Endothelial cell of umbilical vein (primary cell): ENCODE measurements around the gene NONO. TPM values are rescaled to one million over a fixed set of nuclear protein-coding genes. Genes with fewer than 3 reads are reported as not detected.

Experiments used
- BruUV-seq: library from RNA; stranded (reverse); fragments of 400-500 nt; replicated peaks from 2 replicates; lab custom pipeline; 2021; lab: Mats Ljungman, UMichigan
- CTCF ChIA-PET: fragments of 300-600, 350-600 bp; sonication (Branson Sonifier 250); formaldehyde crosslinking; loops from one replicate; lab custom pipeline; 2021; ENCODE audit warnings: antibody characterized with exemption, inconsistent platforms; lab: Charles Lee
- POLR2A ChIA-PET: fragments of 300-600, 350-600 bp; sonication (Branson Sonifier 250); formaldehyde crosslinking; loops from one replicate; lab custom pipeline; 2021; ENCODE audit warnings: antibody characterized with exemption, inconsistent platforms; lab: Charles Lee
- DNase-seq: peaks from one replicate; pipeline ENCODE4 v3.0.0-alpha.2; 2011; ENCODE audit warnings: low read depth, low spot score
- FAIRE-seq: peaks from 2 replicates; lab custom pipeline; 2011; peaks lifted over from hg19 to GRCh38; lab: Jason Lieb, UNC
- H2AFZ ChIP-seq: 2 replicates; pipeline ENCODE4 v1.6.0; 2012; ENCODE audit warnings: low read depth, low read length, control low read depth, inconsistent platforms
- H3K27ac ChIP-seq: 2 replicates; pipeline ENCODE4 v1.5.1; 2011; ENCODE audit warnings: low read depth, mild to moderate bottlenecking, control low read depth, low read length, moderate library complexity; ENCODE audit not compliant: insufficient read depth
- H3K27me3 ChIP-seq, 2 experiments: 2 replicates each; pipeline versions ENCODE4 v1.6.0 to v1.6.1; 2011; ENCODE audit warnings: low read length in 2 of 2, mixed read lengths in 1 of 2; ENCODE audit not compliant: control insufficient read depth in 2 of 2, insufficient read depth in 2 of 2
- H3K36me3 ChIP-seq, 2 experiments: 2 replicates in 1 of 2; 3 replicates in 1 of 2; pipeline ENCODE4 v1.5.1; 2011; ENCODE audit warnings: low read length in 2 of 2, mild to moderate bottlenecking in 1 of 2, moderate library complexity in 1 of 2; ENCODE audit not compliant: control insufficient read depth in 2 of 2, insufficient read depth in 2 of 2; ENCODE audit errors: extremely low read depth in 1 of 2
- H3K4me1 ChIP-seq: 3 replicates; pipeline ENCODE4 v1.5.1; 2011; ENCODE audit warnings: mild to moderate bottlenecking, low read length; ENCODE audit not compliant: control insufficient read depth, insufficient read depth; ENCODE audit errors: extremely low read depth
- H3K4me2 ChIP-seq: 2 replicates; pipeline ENCODE4 v1.6.1; 2011; ENCODE audit warnings: low read length, control low read depth, mixed read lengths; ENCODE audit not compliant: insufficient read depth
- H3K4me3 ChIP-seq, 3 experiments: fragments of 200-600 bp in 1 of 3; sonication (generic), shearing (Covaris generic) in 1 of 3; replicated peaks in 1 of 3; 2 replicates each; pipeline ENCODE4 v1.5.1; 2011 to 2016; ENCODE audit warnings: control low read depth in 3 of 3, low read length in 3 of 3, mild to moderate bottlenecking in 2 of 3, inconsistent platforms in 1 of 3, low read depth in 1 of 3, moderate library complexity in 1 of 3; ENCODE audit not compliant: insufficient read depth in 1 of 3
- H3K79me2 ChIP-seq: 2 replicates; pipeline ENCODE4 v1.6.0; 2012; ENCODE audit warnings: low read length, inconsistent platforms; ENCODE audit not compliant: control insufficient read depth, insufficient read depth
- H3K9ac ChIP-seq: replicated peaks from 2 replicates; pipeline ENCODE3; 2011; ENCODE audit warnings: low read length, control low read depth; ENCODE audit not compliant: insufficient read depth; ENCODE audit errors: extremely low read depth
- H3K9me1 ChIP-seq: replicated peaks from 3 replicates; pipeline ENCODE4 v1.6.0; 2011; ENCODE audit warnings: mild to moderate bottlenecking, low read length; ENCODE audit not compliant: control insufficient read depth, insufficient read depth; ENCODE audit errors: extremely low read depth
- H3K9me3 ChIP-seq: replicated peaks from 2 replicates; pipeline ENCODE4 v1.5.1; 2012; ENCODE audit warnings: low read length, inconsistent platforms; ENCODE audit not compliant: control insufficient read depth, insufficient read depth
- H4K20me1 ChIP-seq: replicated peaks from 2 replicates; pipeline ENCODE3; 2011; ENCODE audit warnings: mild to moderate bottlenecking, low read length; ENCODE audit not compliant: control insufficient read depth, insufficient read depth; ENCODE audit errors: extremely low read depth
- CTCF ChIP-seq, 2 donors: IDR thresholded peaks; 1 replicate in 1 of 2; 2 replicates in 1 of 2; pipeline ENCODE4 v1.5.1; 2011; ENCODE audit warnings: low read length in 2 of 2, mild to moderate bottlenecking in 2 of 2, moderate library complexity in 2 of 2, control low read depth in 1 of 2, inconsistent platforms in 1 of 2, low read depth in 1 of 2; ENCODE audit not compliant: insufficient read depth in 1 of 2; ENCODE audit errors: extremely low read depth in 1 of 2
- EZH2 ChIP-seq: IDR thresholded peaks from 2 replicates; pipeline ENCODE4 v1.6.1; 2012; ENCODE audit warnings: borderline replicate concordance, low read depth, mild to moderate bottlenecking, moderate library complexity, low read length, inconsistent platforms; ENCODE audit not compliant: severe bottlenecking
- FOS ChIP-seq: IDR thresholded peaks from 2 replicates; pipeline ENCODE4 v1.6.1; 2011; ENCODE audit warnings: mild to moderate bottlenecking, low read length, moderate library complexity, borderline replicate concordance; ENCODE audit not compliant: insufficient read depth
- GATA2 ChIP-seq: IDR thresholded peaks from 2 replicates; pipeline ENCODE4 v1.7.0; 2011; ENCODE audit warnings: low read depth, mild to moderate bottlenecking, moderate library complexity, mixed read lengths, low read length; ENCODE audit not compliant: insufficient read length, insufficient read depth
- JUN ChIP-seq: IDR thresholded peaks from 2 replicates; pipeline ENCODE4 v1.6.1; 2011; ENCODE audit warnings: borderline replicate concordance, low read depth; ENCODE audit not compliant: insufficient read length, insufficient read depth
- MAX ChIP-seq: IDR thresholded peaks from 2 replicates; pipeline ENCODE4 v1.6.1; 2011; ENCODE audit not compliant: insufficient read depth, insufficient read length
- POLR2A ChIP-seq: IDR thresholded peaks from 2 replicates; pipeline ENCODE4 v1.6.1; 2012; ENCODE audit warnings: low read depth, mild to moderate bottlenecking, control low read depth, low read length
- POLR2AphosphoS5 ChIP-seq: IDR thresholded peaks from 2 replicates; pipeline ENCODE4 v1.6.1; 2012; ENCODE audit warnings: low read depth, mild to moderate bottlenecking, control low read depth, low read length, moderate library complexity; ENCODE audit not compliant: insufficient read depth
- dilution Hi-C: fragments of 300-500 bp; cut with MboI; formaldehyde crosslinking; loops from one replicate; pipeline ENCODE4 v1.15.0; 2019; ENCODE audit warnings: low sequenced_read_pairs; ENCODE audit not compliant: extremely low pct_ligation_motif_present
- intact Hi-C: fragments of 100-400 bp; cut with micrococcal nuclease; formaldehyde crosslinking; loops from one replicate; pipeline ENCODE4 v1.10.0; 2022
- polyA plus RNA-seq, 4 experiments: library from polyadenylated mRNA; depleted of rRNA in 3 of 4; stranded (reverse) in 3 of 4; unstranded in 1 of 4; fragments of >200 nt; gene quantifications; 2 replicates each; pipeline versions ENCODE4 v1.2.1 to v1.2.3, GENCODE V29; 2011 to 2012; ENCODE audit warnings: missing spikeins in 1 of 4
- total RNA-seq: library from RNA; stranded (reverse); gene quantifications from 2 replicates; pipeline ENCODE4 v1.2.3, GENCODE V29; 2021

The NONO gene
- total and polyA plus RNA-seq, 2 donors (not counting 3 experiments of a cell fraction or from before 2014, with no cell fraction given) = 249 to 466 TPM

GRCh38 chrX:71301195-71301924 is 17.9 kb downstream of the NONO start, which contains the start of gene ITGB1BP2:
ITGB1BP2 (plus strand) TSS chrX:71301750; CDS start chrX:71301807, 57 bp downstream.
- Histone ChIP-seq H4K20me1 (no peaks in the 10 kb centered on the region), H3K27ac (peak within 1 kb of the TSS; percentile 37), H3K79me2 (no peaks in the 10 kb centered on the region), H3K4me3 (no peak within 1 kb of the TSS), H3K9ac (no peak within 1 kb of the TSS), H3K4me2 (peak within 1 kb of the TSS; percentile 10), H3K9me3 (no peaks in the 10 kb centered on the region), H3K36me3 (peaks cover 20 to 23% of the 10 kb centered on the region in 2 experiments), H3K27me3 (no peaks in the 10 kb centered on the region), H3K4me1 (peaks cover 26% of the 10 kb centered on the region), H2AFZ (no peak within 1 kb of the TSS), H3K9me1 (no peaks in the 10 kb centered on the region)
- dilution Hi-C loops = no loop called here
- no peak for FAIRE-seq
- CTCF ChIA-PET = no interaction called here
- POLR2A ChIA-PET = interaction anchor here (1.0 kb wide), 1 partner anchor 18 kb away, joined by 4 read pairs; the partner anchor contains the start of gene NONO
- TF ChIP-seq CTCF (IDR thresholded peaks at IDR 0.05; ENCODE audit: extremely low read depth in 1 of 2, insufficient read depth in 1 of 2, low read depth in 1 of 2, low read length in 2 of 2) (no peak), POLR2AphosphoS5 (no peak), JUN (no peak), FOS (no peak), GATA2 (no peak), EZH2 (no peak), POLR2A (no peak), MAX (no peak)
- no TSS peak for BruUV-seq
- DNase-seq = peak; percentile 1
- intact Hi-C loops = loop anchor here (5.0 kb wide), 1 partner anchor 66 kb away; the partner anchor contains the start of gene TAF1
